ENCODE results near the gene SAMD11. TPM values are rescaled to one million over a fixed set of nuclear protein-coding genes. Genes with fewer than 3 reads are reported as not detected.
"Not testable (repeated sequence)": the region's sequence is repeated elsewhere in the genome, so short reads cannot be mapped to it uniquely, and the experiment has no call there.

Gene SAMD11
- total RNA-seq, 4 donors from 2014 or later, result 2.2 to 26.9 (median 3.0) TPM; not detected in 1

DNA sequence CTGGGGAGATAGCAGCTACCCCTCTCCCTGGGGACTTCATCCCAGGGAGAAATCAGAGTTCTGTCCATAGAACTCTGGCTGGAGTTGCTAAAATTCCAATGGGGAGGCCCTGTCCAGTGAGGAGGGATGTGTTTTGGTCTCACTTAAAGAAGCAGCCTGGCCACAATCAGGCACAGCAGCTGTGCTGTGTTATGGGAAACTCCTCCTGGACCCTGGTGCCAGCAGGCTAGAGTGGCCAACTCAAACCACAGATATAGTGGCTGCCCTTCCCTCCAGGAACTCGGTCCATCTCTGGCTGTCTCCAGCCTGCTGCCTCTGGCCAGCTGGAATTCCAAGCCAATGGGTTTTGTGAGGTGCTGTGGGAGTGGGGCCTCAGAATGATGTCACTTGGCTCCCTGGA, 37.4 kb upstream of the SAMD11 start:
- intact Hi-C loops (cut with DNase I; ENCODE audit: low total_unique reads), result no loop called here
- TF ChIP-seq POLR2A (IDR thresholded peaks at IDR 0.05) (no peak), POLR2AphosphoS5 (IDR thresholded peaks at IDR 0.05) (no peak), EP300 (IDR thresholded peaks at IDR 0.05; ENCODE audit: low read depth) (no peak)
- TF ChIP-seq, protein P1, sequence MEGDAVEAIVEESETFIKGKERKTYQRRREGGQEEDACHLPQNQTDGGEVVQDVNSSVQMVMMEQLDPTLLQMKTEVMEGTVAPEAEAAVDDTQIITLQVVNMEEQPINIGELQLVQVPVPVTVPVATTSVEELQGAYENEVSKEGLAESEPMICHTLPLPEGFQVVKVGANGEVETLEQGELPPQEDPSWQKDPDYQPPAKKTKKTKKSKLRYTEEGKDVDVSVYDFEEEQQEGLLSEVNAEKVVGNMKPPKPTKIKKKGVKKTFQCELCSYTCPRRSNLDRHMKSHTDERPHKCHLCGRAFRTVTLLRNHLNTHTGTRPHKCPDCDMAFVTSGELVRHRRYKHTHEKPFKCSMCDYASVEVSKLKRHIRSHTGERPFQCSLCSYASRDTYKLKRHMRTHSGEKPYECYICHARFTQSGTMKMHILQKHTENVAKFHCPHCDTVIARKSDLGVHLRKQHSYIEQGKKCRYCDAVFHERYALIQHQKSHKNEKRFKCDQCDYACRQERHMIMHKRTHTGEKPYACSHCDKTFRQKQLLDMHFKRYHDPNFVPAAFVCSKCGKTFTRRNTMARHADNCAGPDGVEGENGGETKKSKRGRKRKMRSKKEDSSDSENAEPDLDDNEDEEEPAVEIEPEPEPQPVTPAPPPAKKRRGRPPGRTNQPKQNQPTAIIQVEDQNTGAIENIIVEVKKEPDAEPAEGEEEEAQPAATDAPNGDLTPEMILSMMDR (IDR thresholded peaks at IDR 0.05), result no peak
- H3K27ac ChIP-seq, result no peak overlapping the region
- H3K9me3 ChIP-seq, result no peaks in the 10 kb centered on the region
- no peak overlapping the region for H3K4me3 ChIP-seq
- 83% methylated on average over 1 of the region's 1 CpG; no CpG with 5 or more reads in 1 of the 2 donors for WGBS, 2 donors (ENCODE audit: low coverage in 1 of 2)
- DNase-seq, result no peak
- H3K4me1 ChIP-seq, result no peaks in the 10 kb centered on the region
- in situ Hi-C loops (cut with MboI; ENCODE audit: low pct_ligation_motif_present in 1 of 4, low pct_unique_long_range_greater_than_20kb in 1 of 4, low sequenced_read_pairs in 3 of 4), result no loop called here
- peaks cover 67% of the 10 kb centered on the region for H3K27me3 ChIP-seq
- H3K36me3 ChIP-seq, result no peaks in the 10 kb centered on the region

DNA sequence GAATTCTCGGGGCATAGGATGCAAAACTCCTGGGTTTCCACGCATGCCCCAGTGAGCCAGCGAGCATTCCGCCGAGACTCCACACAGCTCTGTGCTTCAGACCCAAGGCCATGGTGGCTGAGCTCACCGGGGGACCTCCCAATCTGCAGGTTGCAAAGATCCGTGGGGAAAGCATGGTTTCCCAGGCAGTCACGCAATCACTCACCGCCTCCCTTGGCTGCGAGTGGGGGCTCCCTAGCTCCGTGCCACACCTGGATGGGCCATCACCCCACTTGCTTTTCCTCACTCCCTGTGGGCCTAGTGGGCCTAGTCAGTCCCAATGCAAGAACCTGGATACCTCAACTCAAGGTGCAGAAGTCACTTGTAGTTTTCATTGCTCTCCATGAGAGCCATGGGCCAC, 37.0 kb upstream of the SAMD11 start:
- in situ Hi-C loops (cut with MboI; ENCODE audit: low pct_ligation_motif_present in 1 of 4, low pct_unique_long_range_greater_than_20kb in 1 of 4, low sequenced_read_pairs in 3 of 4) (no loop called here), intact Hi-C loops (cut with DNase I; ENCODE audit: low total_unique reads) (no loop called here)
- peaks cover 63% of the 10 kb centered on the region for H3K27me3 ChIP-seq
- no peak for DNase-seq
- no peaks in the 10 kb centered on the region for H3K9me3 ChIP-seq
- no peak overlapping the region for H3K4me3 ChIP-seq
- WGBS, 2 donors (ENCODE audit: low coverage in 1 of 2), result 90% methylated on average over 11 of the region's 11 CpGs; no CpG with 5 or more reads in 1 of the 2 donors
- no peak for TF ChIP-seq POLR2A (IDR thresholded peaks at IDR 0.05)
- H3K27ac ChIP-seq, result no peak overlapping the region
- no peaks in the 10 kb centered on the region for H3K36me3 ChIP-seq
- no peaks in the 10 kb centered on the region for H3K4me1 ChIP-seq

DNA sequence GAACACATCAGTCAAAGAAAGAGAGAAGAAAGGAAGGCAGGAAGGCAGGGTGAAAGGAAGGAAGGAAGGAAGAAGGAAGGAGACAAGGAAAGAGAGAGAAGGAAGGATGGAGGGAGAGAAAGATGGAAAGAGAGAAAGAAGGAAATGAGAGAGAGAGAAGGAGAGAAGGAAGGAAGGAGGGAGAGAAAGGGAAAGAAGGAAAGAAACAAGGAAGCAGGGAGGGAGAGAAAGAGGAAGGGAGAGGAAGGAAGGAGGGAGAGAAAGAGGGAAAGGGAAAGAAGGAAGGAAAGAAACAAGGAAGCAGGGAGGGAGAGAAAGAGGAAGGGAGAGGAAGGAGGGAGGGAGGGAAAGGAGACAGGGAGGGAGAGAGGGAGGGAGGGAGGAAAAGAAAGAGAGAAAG, 35.4 kb upstream of the SAMD11 start:
- TF ChIP-seq POLR2AphosphoS5 (IDR thresholded peaks at IDR 0.05), result no peak
- no peak for TF ChIP-seq EP300 (IDR thresholded peaks at IDR 0.05; ENCODE audit: low read depth)
- TF ChIP-seq, protein P1 (IDR thresholded peaks at IDR 0.05), result no peak
- TF ChIP-seq POLR2A (IDR thresholded peaks at IDR 0.05), result no peak

DNA sequence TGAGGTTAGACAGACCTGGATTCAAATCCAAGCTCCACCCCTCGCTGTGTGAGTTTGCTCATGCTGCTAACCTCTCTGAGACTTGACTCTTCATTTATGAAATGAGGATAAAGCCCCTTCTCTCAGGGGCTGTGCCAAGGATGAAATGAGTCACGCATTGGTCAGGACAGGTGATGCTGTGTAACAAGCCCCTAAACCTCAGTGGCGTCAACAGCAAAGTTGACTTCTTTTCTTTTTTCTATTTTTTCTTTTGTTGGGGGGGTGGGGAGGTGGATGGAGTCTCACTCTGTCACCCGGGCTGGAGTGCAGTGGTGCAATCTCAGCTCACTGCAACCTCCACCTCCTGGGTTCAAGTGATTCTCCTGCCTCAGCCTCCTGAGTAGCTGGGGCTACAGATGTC, 33.9 kb upstream of the SAMD11 start:
- in situ Hi-C loops (cut with MboI; ENCODE audit: low pct_ligation_motif_present in 1 of 4, low pct_unique_long_range_greater_than_20kb in 1 of 4, low sequenced_read_pairs in 3 of 4); H3K4me1 ChIP-seq; intact Hi-C loops (cut with DNase I; ENCODE audit: low total_unique reads): not testable (repeated sequence)

More for the DNA sequence above, 35.4 kb upstream of the SAMD11 start:
- no peak overlapping the region for H3K27ac ChIP-seq
- H3K4me3 ChIP-seq, result no peak overlapping the region
- intact Hi-C loops (cut with DNase I; ENCODE audit: low total_unique reads) (no loop called here), in situ Hi-C loops (cut with MboI; ENCODE audit: low pct_ligation_motif_present in 1 of 4, low pct_unique_long_range_greater_than_20kb in 1 of 4, low sequenced_read_pairs in 3 of 4) (no loop called here)
- no peaks in the 10 kb centered on the region for H3K9me3 ChIP-seq
- H3K4me1 ChIP-seq, result no peaks in the 10 kb centered on the region
- DNase-seq, result no peak
- H3K27me3 ChIP-seq, result peaks cover 58% of the 10 kb centered on the region
- H3K36me3 ChIP-seq, result no peaks in the 10 kb centered on the region

DNA sequence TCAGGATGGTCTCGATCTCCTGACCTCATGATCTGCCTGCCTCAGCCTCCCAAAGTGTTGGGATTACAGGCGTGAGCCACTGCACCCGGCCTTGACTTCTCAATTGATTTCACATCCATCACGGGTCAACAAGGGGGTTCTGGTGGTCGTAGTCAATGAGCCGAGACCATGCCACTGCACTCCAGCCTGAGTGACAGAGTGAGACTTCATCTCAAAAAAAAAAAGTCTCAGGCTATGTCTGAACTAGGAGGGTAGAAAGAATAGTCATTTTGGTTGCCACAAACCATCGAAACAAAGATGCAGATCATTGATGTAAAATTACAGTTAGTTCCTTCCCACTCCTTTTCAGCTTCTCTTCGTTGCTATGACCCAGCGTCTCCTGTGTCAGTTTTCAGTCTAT, 33.5 kb upstream of the SAMD11 start:
- H3K4me3 ChIP-seq; intact Hi-C loops (cut with DNase I; ENCODE audit: low total_unique reads); H3K9me3 ChIP-seq; H3K36me3 ChIP-seq; H3K27ac ChIP-seq; in situ Hi-C loops (cut with MboI; ENCODE audit: low pct_ligation_motif_present in 1 of 4, low pct_unique_long_range_greater_than_20kb in 1 of 4, low sequenced_read_pairs in 3 of 4); DNase-seq; H3K4me1 ChIP-seq: not testable (repeated sequence)
- H3K27me3 ChIP-seq, result peaks cover 52% of the 10 kb centered on the region
- WGBS, 2 donors (ENCODE audit: low coverage in 1 of 2), result 60 to 69% methylated on average over 6 to 9 of the region's 9 CpGs

More for the DNA sequence above, 33.9 kb upstream of the SAMD11 start:
- H3K27ac ChIP-seq, H3K4me3 ChIP-seq, H3K9me3 ChIP-seq, DNase-seq, H3K36me3 ChIP-seq: not testable (repeated sequence)
- peaks cover 52% of the 10 kb centered on the region for H3K27me3 ChIP-seq
- 74 to 82% methylated on average over 3 to 4 of the region's 4 CpGs for WGBS, 2 donors (ENCODE audit: low coverage in 1 of 2)

DNA sequence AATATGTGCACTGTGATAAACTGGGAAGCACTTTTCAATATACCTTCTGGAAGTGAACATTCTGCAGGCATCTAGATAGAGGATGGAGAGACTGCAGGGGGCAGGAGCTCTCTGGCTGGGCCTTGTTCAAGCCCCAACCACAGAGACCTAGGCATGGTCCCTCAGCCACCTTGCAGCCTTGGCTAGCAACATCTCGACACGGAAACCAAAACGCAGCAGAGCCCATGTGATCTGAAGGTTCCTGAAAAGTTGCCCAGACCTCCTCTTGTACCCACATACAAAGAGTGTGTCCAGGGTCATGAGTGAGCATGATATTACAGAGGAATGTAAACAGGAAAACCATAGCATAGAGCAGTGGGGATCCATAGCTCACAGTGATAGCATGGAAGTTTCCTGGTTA, 33.1 kb upstream of the SAMD11 start:
- no peak for DNase-seq
- TF ChIP-seq EP300 (IDR thresholded peaks at IDR 0.05; ENCODE audit: low read depth), result no peak
- no peak for TF ChIP-seq POLR2A (IDR thresholded peaks at IDR 0.05)
- TF ChIP-seq, protein P1 (IDR thresholded peaks at IDR 0.05), result no peak
- TF ChIP-seq POLR2AphosphoS5 (IDR thresholded peaks at IDR 0.05), result no peak
- Histone ChIP-seq H3K4me3 (no peak overlapping the region), H3K27ac (no peak overlapping the region), H3K9me3 (no peaks in the 10 kb centered on the region), H3K36me3 (no peaks in the 10 kb centered on the region), H3K27me3 (peaks cover 54% of the 10 kb centered on the region), H3K4me1 (no peaks in the 10 kb centered on the region)
- in situ Hi-C loops (cut with MboI; ENCODE audit: low pct_ligation_motif_present in 1 of 4, low pct_unique_long_range_greater_than_20kb in 1 of 4, low sequenced_read_pairs in 3 of 4), result no loop called here
- WGBS, 2 donors (ENCODE audit: low coverage in 1 of 2), result 36% methylated on average over 3 of the region's 3 CpGs; no CpG with 5 or more reads in 1 of the 2 donors
- intact Hi-C loops (cut with DNase I; ENCODE audit: low total_unique reads), result no loop called here

Measured in transverse colon (tissue), 4 donors.